Body of pancreas (tissue), 4 donors: ENCODE measurements around the gene RFX5.
"Not testable (repeated sequence)": the region's sequence is repeated elsewhere in the genome, so short reads cannot be mapped to it uniquely, and the experiment has no call there.

Experiments used
- CTCF ChIP-seq, 7 experiments: fragments of 450-650 bp in 4 of 7; fragments of 200-600 bp in 3 of 7; sonication (generic) in 3 of 7; IDR thresholded peaks; one replicate each; pipeline ENCODE4 v1.5.1; 2016 to 2019; ENCODE audit warnings: antibody characterized with exemption in 7 of 7
- POLR2A ChIP-seq, 3 donors: fragments of 450-650 bp; IDR thresholded peaks; one replicate each; pipeline ENCODE4 v1.6.1; 2016; ENCODE audit warnings: antibody characterized with exemption in 3 of 3, mild to moderate bottlenecking in 2 of 3

- TF ChIP-seq CTCF, POLR2A (IDR thresholded peaks at IDR 0.05): not testable (repeated sequence)
These were observed 49.2 kb upstream of the RFX5 start for GRCh38 chr1:151396265-151396664.
